ENCODE measurements around the gene OR11A1. TPM values are rescaled to one million over a fixed set of nuclear protein-coding genes. Genes with fewer than 3 reads are reported as not detected.

OR11A1 gene
- polyA plus RNA-seq, 3 donors from 2014 or later, result not detected

GRCh38 chr6:29403801-29404200 lies 53.1 kb downstream of the OR11A1 start:
- H3K4me3 Mint-ChIP-seq, result no peak overlapping the region
- peaks cover 0 to 9% (median 2%) of the 10 kb centered on the region in 6 donors for H3K9me3 Mint-ChIP-seq
- no peaks in the 10 kb centered on the region for H3K36me3 Mint-ChIP-seq
- DNase-seq, result no peak
- no peak overlapping the region for H3K27ac Mint-ChIP-seq
- H3K4me1 Mint-ChIP-seq, result no peaks in the 10 kb centered on the region
- H3K27me3 Mint-ChIP-seq (ENCODE audit: low read depth in 3 of 3), result peaks cover 0 to 13% (median 4%) of the 10 kb centered on the region in 3 donors

GRCh38 chr6:29399525-29399924 lies 57.3 kb downstream of the OR11A1 start:
- DNase-seq, result no peak
- Mint-ChIP-seq H3K27ac (no peak overlapping the region), H3K4me3 (no peak overlapping the region), H3K9me3 (peaks cover 0 to 11% (median 0%) of the 10 kb centered on the region in 6 donors), H3K27me3 (ENCODE audit: low read depth in 3 of 3) (peaks cover 4 to 11% (median 4%) of the 10 kb centered on the region in 3 donors), H3K4me1 (no peaks in the 10 kb centered on the region), H3K36me3 (no peaks in the 10 kb centered on the region)

- DNase-seq, result no peak
- Mint-ChIP-seq H3K36me3 (no peaks in the 10 kb centered on the region), H3K9me3 (peaks cover 0 to 6% (median 0%) of the 10 kb centered on the region in 6 donors), H3K4me1 (no peaks in the 10 kb centered on the region), H3K27ac (no peak within 1 kb of the TSS), H3K27me3 (ENCODE audit: low read depth in 3 of 3) (peaks cover 4 to 10% (median 5%) of the 10 kb centered on the region in 3 donors), H3K4me3 (no peak within 1 kb of the TSS)
Measured at GRCh38 chr6:29395331-29395730, 61.5 kb downstream of the OR11A1 start, which contains the start of gene OR12D2. Gene OR12D2 (plus strand): TSS chr6:29395631. CDS start chr6:29396700, 1,069 bp downstream.

- DNase-seq, result no peak
- peaks cover 2 to 7% (median 5%) of the 10 kb centered on the region in 3 donors for H3K27me3 Mint-ChIP-seq (ENCODE audit: low read depth in 3 of 3)
- H3K4me3 Mint-ChIP-seq, result no peak overlapping the region
- no peaks in the 10 kb centered on the region for H3K4me1 Mint-ChIP-seq
- no peaks in the 10 kb centered on the region for H3K36me3 Mint-ChIP-seq
- no peak overlapping the region for H3K27ac Mint-ChIP-seq
- peaks cover 0 to 5% (median 0%) of the 10 kb centered on the region in 6 donors for H3K9me3 Mint-ChIP-seq
Measured at GRCh38 chr6:29388533-29388932, 68.3 kb downstream of the OR11A1 start.

- DNase-seq, result no peak
- Mint-ChIP-seq H3K4me1 (no peaks in the 10 kb centered on the region), H3K36me3 (no peaks in the 10 kb centered on the region), H3K27ac (no peak overlapping the region), H3K27me3 (ENCODE audit: low read depth in 3 of 3) (peaks cover 0 to 11% (median 0%) of the 10 kb centered on the region in 3 donors), H3K9me3 (peaks cover 0 to 2% (median 0%) of the 10 kb centered on the region in 6 donors), H3K4me3 (no peak overlapping the region)
Measured at GRCh38 chr6:29376003-29376402, 80.9 kb downstream of the OR11A1 start.

Other genes with a start within 250 kb of the OR11A1 start
- gene OR14J1, start 155.4 kb downstream of the OR11A1 start, polyA plus RNA-seq, result not detected
- gene OR5V1, start 88.2 kb downstream of the OR11A1 start, polyA plus RNA-seq, result not detected
- not detected for gene OR12D3, start 81.8 kb downstream of the OR11A1 start, polyA plus RNA-seq
- not detected for gene OR12D2, start 61.4 kb downstream of the OR11A1 start, polyA plus RNA-seq
- gene OR12D1, start 42.1 kb downstream of the OR11A1 start, polyA plus RNA-seq, result not detected
- not detected for gene OR10C1, start 17.8 kb downstream of the OR11A1 start, polyA plus RNA-seq
- not detected for gene OR2H1, start 84 bp upstream of the OR11A1 start, polyA plus RNA-seq
- gene MAS1L, start 30.9 kb upstream of the OR11A1 start, polyA plus RNA-seq, result not detected
- not detected for gene UBD, start 102.7 kb upstream of the OR11A1 start, polyA plus RNA-seq
- not detected for gene OR2H2, start 128.1 kb upstream of the OR11A1 start, polyA plus RNA-seq
- gene GABBR1, start 176.1 kb upstream of the OR11A1 start, polyA plus RNA-seq, result not detected
- not detected for gene MOG, start 200.0 kb upstream of the OR11A1 start, polyA plus RNA-seq
- gene ZFP57, start 224.1 kb upstream of the OR11A1 start, polyA plus RNA-seq, result 1 to 10 TPM in 2 of 3 donors, not detected in 1; 5.2 to 9.0 TPM

Measured in immature natural killer cell (primary cell).